Measurements from ENCODE around the gene DEDD2.

DNA sequence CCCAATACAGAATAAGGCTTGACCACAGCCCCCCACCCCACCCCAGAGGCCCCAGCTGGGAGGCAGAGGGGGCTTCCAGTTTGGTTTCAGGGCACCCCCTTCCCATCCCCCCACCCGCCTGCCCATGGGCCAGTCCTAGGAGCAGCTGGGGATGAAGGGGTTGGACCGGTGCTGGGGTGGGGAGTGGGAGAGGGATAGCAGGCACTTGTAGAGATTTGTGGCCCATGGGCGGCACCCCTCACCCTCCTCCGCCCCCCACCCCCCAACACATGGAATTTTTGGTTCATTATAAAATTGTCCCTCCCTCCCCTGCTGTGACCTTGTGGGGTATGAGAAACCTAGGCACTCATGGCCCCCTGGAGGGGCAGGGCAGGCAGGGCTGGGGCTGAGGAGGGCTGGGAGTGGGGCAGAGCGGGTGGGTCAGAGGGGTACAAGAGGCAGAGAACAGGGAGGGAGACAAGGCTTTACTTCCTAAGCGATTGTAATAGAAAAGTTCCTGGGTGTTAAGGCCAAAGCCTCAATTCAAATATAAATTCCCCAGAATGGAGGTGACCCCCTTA is 30.2 kb upstream of the DEDD2 start:
- TF ChIP-seq EZH2 (IDR thresholded peaks at IDR 0.05; ENCODE audit: borderline replicate concordance, low read depth, low read length, severe bottlenecking): no peak
- TF ChIP-seq, protein P1, sequence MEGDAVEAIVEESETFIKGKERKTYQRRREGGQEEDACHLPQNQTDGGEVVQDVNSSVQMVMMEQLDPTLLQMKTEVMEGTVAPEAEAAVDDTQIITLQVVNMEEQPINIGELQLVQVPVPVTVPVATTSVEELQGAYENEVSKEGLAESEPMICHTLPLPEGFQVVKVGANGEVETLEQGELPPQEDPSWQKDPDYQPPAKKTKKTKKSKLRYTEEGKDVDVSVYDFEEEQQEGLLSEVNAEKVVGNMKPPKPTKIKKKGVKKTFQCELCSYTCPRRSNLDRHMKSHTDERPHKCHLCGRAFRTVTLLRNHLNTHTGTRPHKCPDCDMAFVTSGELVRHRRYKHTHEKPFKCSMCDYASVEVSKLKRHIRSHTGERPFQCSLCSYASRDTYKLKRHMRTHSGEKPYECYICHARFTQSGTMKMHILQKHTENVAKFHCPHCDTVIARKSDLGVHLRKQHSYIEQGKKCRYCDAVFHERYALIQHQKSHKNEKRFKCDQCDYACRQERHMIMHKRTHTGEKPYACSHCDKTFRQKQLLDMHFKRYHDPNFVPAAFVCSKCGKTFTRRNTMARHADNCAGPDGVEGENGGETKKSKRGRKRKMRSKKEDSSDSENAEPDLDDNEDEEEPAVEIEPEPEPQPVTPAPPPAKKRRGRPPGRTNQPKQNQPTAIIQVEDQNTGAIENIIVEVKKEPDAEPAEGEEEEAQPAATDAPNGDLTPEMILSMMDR (IDR thresholded peaks at IDR 0.05; ENCODE audit: borderline replicate concordance, extremely low read depth, low read length, poor library complexity, severe bottlenecking): no peak

Measured in DND-41 (cell line).